GM19351 (cell line): ENCODE measurements around the gene XYLT1.
"Not testable (repeated sequence)": the region's sequence is repeated elsewhere in the genome, so short reads cannot be mapped to it uniquely, and the experiment has no call there.

Source experiments
- ATAC-seq: cut with Tn5 transposase; IDR thresholded peaks from one replicate; pipeline ENCODE4 v1.9.1; 2021; ENCODE audit warnings: mild to moderate bottlenecking, moderate library complexity; ENCODE audit not compliant: unreplicated experiment

XYLT1 gene

DNA sequence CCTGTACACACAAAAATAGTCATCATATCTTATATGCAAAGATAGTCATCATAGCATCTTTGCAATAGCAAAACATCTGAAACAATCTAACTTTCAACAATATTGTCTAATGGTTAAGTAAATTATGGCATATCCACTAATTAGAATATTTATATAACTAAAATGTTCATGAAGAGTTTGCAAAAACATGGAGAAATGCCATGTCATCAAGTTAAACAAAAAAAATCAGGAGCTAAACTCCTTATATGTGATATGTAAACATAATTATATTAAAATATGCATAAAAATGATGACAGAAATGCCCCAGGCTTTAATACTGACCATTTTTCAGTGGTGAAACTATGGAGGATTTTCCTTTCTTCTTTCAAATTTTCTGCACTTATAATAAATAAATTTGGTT is 22.3 kb upstream of the XYLT1 start:
- no peak for ATAC-seq

DNA sequence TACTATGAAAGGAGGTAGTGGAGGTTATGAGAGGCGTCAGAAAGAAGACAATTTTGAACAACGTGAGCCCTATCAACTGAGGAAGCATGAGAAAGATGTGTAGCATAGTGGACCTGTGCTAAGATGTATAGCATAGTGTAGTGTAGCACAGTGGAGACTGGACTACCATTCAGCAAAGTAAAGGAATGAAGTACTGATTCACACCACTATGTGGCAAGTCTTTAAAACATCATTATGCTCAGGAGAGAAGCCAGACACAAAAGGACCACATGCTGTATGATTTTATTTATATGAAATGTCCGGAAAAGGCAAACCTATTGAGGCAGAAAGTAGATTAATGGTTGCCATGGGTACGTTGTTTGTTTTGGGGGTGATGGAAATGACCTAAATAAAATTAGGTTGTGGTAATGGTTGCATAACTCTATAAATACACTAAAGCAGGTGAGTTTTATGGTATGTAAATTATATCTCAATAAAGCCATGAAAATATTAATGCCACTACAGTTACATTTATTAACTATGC is 20.4 kb upstream of the XYLT1 start:
- no peak for ATAC-seq

DNA sequence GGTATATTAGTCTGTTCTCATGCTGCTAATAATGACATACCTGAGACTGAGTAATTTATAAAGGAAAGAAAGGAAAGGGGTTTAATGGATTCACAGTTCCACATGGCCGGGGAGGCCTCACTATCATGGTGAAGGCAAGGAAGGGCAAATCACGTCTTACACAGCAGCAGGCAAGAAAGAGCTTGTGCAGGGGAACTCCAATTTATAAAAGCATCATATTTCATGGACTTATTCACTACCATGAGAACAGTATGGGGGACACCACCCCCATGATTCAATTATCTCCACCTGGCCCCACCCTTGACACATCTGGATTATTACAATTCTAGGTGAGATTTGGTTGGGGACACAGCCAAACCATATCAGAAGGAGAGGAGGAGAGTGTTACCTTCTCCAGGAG is 17.7 kb upstream of the XYLT1 start:
- ATAC-seq, result no peak

DNA sequence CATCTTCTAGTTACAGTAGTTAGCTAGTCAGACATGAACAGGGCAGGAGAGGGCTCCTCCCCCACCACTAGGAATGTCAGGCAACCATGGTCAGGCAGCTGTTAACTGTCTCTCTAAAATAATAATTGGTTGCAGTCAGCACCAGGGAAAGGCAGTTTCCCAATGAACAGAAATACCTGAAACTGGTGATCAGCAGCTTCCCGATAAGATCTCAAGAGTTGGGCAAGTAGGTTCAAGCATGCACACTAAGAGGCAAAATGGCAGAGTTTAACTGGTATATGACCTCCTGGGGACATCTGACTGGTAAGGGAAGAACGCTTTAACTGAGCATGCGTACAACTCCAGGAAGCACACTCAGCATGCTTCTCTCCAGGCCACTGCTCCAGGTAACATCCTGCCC is 12.6 kb upstream of the XYLT1 start:
- no peak for ATAC-seq

DNA sequence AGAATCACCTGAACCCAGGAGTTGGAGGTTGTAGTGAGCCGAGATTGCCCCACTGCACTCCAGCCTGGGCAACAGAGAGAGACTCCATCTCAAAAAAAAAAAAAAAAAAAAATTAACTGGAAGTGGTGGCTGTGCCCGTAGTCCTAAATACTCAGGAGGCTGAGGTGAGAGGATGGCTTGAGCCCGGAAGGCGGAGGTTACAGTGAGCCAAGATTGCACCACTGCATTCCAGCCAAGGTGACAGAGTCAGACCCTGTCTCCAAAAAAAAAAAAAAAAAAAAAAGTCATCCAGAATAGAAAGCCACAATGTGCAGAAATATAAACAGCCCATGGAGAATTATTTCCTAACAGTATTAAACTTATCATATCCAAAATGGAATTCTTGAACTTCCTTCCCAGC is 11.6 kb upstream of the XYLT1 start:
- ATAC-seq, result not testable (repeated sequence)

DNA sequence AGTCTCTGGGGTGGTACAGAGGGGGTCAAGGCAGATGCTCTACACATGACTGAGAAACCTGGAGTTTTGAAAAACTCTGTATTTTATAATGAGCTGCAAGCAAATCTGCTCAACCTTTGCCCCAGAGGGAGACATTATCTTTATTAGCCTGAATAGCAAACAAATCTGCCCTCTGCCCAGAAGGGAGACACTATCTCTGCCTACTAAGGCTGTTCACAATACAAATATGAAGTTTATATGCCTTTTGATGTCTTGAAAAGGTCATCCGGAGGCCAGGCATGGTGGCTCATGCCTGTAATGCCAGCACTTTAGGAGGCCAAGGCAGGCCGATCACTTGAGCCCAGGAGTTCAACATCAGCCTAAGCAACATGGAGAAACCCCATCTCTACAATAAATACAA is 11.0 kb upstream of the XYLT1 start:
- ATAC-seq, result no peak

DNA sequence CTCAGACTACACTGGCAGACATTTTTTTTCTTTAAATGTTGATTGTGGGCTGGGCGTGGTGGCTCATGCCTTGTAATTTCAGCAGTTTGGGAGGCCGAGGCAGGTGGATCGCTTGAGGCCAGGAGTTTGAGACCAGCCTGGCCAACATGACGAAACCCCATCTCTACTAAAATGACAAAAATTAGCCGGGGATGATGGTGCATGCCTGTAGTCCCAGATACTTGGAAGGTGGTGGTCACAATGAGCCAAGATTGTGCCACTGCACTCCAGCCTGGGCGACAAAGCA is 6.4 kb upstream of the XYLT1 start:
- not testable (repeated sequence) for ATAC-seq

DNA sequence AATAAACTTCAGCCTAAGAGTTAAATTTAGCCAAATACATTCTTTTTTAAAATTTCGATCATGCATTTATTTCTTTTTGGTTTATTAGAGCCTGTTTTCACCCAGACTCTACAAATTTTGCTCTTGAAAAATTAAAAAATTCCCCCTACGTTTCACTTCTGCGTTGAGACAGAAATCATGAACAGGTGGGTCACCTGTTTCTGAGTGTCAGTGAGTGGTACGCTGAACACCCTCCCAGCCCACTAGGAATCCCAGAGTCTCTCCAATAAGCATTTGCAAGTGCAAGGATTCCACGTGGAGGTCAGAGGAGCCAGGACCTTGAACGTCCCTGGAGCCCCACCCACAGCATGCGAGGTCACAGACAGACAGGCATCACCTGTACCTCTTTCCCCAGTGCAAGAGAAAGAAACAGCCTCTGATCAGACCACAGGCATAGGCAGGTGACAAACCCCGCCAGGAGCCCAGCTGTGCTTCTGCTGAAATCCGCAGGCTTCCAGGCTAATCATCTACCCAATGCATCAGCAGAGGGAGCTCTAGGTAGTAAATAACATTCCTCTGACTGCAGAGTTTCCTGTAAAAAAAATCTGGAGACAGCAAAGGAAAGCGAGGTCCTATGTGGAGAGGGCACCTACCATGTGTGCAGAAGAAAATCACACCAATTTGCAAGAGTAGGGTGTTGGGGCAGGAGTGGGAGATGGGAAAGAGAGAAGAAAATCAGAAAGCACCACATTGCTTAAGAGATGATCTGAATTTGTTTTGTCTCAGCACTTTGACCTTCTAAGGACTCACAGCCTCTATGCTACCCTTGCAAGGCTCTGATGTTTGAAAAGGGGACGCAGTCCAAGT is 5.9 kb upstream of the XYLT1 start:
- ATAC-seq, result peak; percentile 65

DNA sequence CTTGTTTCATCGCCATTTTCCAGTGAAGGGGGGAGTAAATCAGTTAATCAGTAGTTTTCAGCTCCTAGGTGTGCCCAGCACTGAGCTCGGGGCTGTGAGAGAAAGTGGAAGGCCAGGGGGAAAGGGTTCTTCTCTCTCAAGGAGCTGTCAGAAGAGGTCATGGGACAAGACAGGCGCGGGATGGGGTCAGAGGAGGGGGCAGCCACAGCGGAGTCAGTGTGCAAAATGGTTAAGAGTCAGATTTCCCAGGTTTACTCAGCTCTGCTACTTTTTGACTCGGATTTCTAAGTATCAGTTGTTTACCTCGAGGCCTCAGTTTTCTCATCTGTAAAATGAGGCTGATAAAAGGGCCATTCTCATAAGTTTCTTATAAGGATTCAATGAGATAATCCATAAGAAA is 4.3 kb upstream of the XYLT1 start:
- ATAC-seq, result no peak

DNA sequence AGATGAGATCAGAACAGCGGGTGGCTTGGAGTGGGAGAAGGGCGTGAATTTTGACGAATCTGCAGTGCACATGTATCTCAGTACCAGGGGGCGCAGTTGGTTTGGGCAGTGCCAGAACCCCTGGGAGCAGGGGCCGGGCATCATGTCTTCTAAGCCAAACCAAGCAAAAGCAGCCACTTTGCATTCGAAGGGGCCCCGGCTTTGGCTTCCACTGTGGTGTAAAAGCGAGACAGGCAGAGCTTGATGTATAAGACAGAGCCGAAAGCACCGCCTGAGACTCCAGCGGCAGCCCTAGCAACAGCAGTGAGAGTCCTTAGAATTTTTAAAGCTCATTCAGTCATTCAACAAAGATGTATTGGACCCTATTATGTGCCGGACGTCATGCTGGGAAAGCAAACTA is 3.8 kb upstream of the XYLT1 start:
- ATAC-seq, result no peak

DNA sequence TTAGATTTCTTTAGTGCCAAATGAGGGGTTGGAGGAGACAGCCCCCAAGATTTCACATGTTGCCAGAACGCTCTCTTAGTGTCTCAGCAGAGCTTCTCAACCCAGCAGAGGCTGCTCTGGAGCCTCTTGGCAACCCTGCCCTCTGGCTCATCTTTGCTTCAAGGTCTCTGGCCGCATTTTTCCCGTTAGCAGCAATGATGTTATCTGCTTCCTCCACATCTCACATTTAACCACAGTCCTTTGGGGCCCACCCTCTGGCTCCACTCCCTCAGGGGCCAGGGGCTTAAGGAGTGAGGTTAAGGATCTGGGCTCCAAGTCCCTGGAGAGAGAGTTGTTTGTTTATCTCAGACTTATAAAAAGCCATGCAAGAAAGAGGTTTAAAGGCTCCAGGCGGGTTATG is 3.3 kb upstream of the XYLT1 start:
- ATAC-seq, result no peak

DNA sequence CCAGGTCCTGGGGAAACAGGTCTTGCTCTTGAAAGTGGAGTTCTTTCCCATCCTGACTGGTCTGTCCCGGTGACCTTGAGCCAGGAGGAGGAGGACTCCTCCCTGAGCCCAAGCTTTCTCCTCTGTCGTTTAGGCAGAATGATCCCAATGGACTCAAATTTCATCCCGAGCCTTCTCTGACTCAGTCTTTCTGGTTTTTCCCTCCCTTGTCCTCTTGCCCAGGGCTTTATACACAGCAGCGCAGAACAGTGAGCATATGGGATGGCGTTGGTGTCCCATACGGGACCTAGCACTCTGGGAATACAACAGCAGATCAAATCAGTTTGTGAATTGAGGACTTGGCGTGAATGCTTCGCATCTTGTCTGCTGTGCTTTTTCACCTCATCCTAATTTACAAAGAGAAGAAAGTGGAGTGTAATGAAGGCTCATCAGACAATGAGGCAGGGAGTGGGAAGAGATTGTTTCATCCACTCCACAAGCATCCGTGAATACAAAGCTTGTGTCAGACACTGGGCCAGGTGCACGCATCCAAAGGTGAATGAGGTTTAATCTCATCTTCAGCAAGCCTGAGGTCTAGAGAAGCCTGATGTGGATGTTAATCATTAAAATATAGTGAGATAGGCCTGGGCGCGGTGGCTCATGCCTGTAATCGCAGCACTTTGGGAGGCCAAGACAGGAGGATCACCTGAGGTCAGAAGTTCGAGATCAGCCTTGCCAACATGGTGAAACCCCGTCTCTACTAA is 1.1 kb upstream of the XYLT1 start:
- ATAC-seq, result no peak

DNA sequence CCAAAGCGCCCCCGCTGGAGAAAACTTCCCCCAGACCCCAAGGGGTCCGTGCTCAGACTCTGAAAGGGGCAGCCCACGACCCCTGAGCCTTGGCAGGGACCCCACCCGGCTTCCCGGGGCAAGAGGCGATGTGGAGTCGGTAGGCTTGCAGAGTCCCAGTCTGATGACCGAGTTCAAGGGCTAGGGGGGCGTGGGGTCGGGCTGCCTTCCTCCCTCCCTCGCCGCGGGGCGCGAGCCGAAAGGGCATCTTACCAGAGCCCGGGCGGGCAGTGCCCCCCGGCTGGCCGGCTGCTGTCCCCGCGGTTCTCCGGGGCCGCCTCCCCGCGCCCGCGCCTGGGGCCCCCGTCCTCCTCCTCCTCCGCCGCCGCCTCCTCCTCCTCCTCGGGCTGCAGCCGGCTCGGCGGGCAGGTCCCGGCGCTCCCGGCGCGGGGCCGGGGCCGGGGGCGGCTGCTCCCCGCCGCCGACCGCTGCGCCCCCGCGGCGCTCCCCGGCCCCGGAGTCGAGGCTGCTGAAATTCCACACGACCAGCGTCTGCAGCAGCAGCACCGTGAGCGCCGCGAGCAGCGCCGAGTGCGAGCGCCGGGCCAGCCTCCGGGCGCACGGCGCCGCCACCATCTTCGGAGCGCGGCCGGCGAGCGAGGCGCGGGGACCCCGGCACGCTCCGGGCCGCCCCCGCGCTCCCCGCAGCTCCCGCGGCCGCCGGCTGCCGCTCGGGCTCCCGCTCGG is 415 bp downstream of the XYLT1 start:
- no peak for ATAC-seq

DNA sequence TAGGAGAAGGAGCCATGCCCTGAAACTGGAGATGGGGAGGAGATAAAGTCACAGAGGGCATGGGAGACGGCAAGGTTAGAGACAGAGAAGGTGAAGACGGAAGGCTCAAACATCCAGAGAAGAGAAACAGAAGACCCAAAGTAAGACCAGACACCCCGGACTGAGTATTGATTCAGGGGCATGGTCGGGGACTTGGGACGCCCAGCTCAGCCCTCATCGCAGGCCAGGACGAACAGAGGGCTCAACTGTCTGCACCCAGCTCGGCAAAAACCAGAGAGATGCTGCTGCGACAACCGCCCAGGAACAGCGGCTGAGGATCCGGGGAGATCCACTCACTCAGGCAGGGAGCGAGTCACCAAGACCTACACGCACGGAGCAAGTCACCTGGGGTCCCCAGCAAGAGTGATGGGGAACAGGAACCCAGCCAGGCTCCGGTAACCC is 999 bp downstream of the XYLT1 start:
- ATAC-seq, result no peak

DNA sequence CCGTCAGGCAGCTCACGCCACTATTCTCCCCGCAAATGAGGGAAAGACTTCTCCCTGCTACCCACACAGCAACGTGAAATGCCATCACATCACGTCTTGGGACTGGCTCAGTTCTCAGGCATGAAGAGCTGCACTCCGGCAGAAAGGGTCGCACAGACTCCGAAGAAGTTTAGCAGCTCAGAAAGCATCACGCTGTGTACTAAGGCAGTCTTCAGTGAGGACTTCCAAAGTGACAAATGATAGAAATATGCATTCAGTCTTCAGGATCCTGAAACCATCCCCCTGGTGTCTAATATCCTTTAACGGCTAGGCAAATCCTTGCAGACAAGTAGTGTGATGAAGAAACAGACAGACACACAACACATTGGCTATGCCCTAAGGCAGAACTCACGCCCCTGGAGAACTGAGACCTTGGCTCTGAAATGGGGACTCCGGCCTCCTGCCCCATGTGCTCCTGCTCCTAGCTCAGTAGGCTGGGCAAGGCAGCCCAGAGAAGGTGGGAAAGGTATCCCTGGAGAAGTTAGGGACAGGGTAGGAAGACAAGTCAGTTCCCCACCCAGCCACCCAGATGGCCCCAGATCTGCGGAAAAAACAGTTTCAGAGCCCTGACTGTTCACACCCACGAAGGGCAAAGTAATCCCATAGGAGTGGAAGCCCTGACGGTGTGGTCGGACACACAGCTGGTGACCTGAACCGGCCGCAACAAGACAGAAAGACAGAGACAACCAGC is 1.6 kb downstream of the XYLT1 start:
- no peak for ATAC-seq

DNA sequence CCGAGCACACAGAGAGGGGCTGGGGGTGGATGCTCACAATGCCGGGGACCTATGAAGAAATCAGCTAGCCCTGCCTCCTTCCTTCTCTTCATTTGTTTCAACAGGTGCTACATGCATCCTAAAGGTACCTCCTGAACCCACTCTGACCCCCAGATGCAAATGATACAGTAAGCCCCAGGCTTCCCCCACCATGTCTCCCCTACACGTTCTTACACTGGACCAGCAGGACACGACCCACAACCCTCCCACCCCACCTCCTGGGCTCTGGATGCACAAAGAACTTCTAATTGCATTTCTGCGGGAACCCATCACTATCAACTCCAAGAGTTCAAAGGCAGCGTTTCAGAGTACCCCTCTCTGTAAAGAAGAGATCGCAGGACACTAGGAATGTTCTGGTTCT is 2.1 kb downstream of the XYLT1 start:
- ATAC-seq, result no peak

DNA sequence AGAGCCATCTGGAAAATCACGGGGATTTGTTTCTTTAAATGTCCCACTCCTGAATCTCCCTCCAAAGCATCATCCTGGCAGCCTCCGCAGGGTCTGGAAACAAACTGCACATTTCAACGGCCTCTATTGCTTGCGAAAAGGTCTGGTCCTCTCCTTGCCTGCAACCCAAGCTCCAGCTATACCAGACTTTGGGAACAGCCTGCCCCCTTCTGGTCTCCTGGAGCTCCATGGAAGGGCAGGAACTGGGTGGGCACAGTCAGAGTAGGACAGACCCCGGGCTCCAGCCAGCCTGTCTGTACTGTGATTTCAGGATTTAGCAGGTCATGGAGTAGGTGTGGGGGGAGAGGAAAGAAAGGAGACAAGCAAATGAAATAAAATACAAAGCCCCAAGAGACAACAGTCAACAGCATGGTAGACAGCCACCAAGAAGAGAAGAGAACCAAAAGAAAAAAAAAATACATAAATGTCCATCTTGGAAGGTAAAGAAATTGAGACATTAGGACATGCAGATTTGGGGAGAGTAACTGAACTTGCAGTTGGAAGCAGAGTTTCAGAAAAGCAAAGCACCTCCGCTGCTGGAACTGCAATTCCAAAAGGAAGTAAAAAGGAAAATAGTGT is 2.7 kb downstream of the XYLT1 start:
- ATAC-seq, result no peak

DNA sequence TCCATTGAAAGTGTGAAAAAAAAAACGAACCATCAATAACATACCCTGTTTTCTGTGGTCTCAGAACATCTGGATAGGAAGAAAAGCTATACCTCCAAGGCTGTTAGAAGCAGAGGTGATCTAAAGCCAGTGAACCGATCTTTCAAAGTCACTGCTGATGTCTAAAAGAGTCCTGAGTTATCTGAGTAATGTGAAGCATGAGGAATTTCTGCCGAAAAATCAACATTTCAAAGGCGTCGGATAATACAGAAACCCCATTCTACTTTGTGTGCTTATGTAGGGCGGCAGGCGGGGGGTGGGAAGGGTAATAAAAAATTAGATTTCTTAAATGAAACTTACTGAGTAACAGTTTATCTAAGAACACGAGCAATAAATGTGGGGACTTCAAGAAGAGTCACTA is 3.9 kb downstream of the XYLT1 start:
- ATAC-seq, result no peak

DNA sequence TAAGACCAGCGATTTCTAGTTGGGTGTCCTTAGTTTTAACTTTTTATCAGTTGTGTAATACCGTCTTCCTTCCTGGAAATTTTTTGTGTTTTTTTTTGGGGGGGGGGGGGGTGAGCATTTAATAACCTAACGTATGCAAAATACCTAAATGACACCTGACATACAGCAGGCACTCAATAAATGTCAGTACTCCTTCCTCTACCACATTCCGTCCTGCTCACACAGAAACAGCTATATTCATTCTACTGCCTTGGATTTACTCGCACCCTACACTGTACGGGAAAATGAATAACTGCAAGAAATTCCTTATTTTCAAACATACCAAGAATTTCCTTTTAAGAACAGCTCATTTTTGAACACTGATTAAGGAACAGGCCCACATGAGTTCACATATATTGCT is 5.3 kb downstream of the XYLT1 start:
- no peak for ATAC-seq

DNA sequence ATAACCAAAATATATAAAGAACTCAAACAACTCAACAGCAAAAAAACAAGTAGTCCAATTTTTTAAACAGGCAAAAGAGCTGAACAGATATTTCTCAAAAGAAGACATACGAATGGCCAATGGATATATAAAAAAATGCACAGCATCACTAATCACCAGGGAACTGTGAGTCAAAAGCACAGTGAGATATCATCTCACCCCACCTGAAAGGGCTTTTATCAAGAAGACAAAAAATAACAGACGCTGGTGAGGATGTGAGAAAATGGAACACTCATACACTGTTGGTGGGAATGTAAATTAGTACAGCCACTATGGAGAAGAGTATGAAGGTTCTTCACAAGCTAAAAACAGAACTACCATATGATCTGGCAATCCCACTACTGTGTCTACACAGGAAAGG is 7.4 kb downstream of the XYLT1 start:
- no peak for ATAC-seq
